K562 (cell line): ENCODE measurements around the gene USP31.

Source experiments
- EP300 ChIP-seq: IDR thresholded peaks from 2 replicates; pipeline ENCODE4 v1.6.1; 2012; ENCODE audit warnings: low read length, improper control_type of control experiment
- ETV6 ChIP-seq, 3 experiments: fragments of 150-350 bp in 1 of 3; sonication (generic) in 1 of 3; formaldehyde crosslinking in 1 of 3; IDR thresholded peaks; 2 replicates each; pipeline versions ENCODE4 v1.6.1 to v1.8.0; 2014 to 2022; ENCODE audit warnings: borderline replicate concordance in 2 of 3, low read depth in 2 of 3, antibody characterized with exemption in 1 of 3, low read length in 1 of 3, mild to moderate bottlenecking in 1 of 3, missing genetic modification reagents in 1 of 3
- NFYB ChIP-seq: IDR thresholded peaks from 2 replicates; pipeline ENCODE4 v1.6.1; 2011; ENCODE audit warnings: mild to moderate bottlenecking, moderate library complexity; ENCODE audit not compliant: insufficient read length; ENCODE audit errors: extremely low read depth
- POLR2AphosphoS5 ChIP-seq: IDR thresholded peaks from 2 replicates; pipeline ENCODE4 v1.6.1; 2011; ENCODE audit warnings: mild to moderate bottlenecking, low read depth, low read length, moderate library complexity; ENCODE audit not compliant: control insufficient read depth, insufficient read depth
- RNF2 ChIP-seq: sonication (generic); IDR thresholded peaks from 2 replicates; pipeline ENCODE4 v1.6.1; 2016
- ZC3H11A ChIP-seq: IDR thresholded peaks from 2 replicates; pipeline ENCODE4 v1.6.1; 2012; ENCODE audit warnings: low read depth, low read length, improper control_type of control experiment
- ZNF707 ChIP-seq: fragments of 250-450 bp; sonication (Bioruptor Pico); conservative IDR thresholded peaks from 2 replicates; pipeline ENCODE4 v1.8.0; 2022; ENCODE audit warnings: inconsistent platforms, mild to moderate bottlenecking, moderate library complexity
- ZNF766 ChIP-seq: fragments of 200-800 bp; sonication (Bioruptor generic); conservative IDR thresholded peaks from 2 replicates; pipeline ENCODE4 v1.6.1; 2016; ENCODE audit warnings: missing genetic modification characterization, missing compliant biosample characterization

DNA sequence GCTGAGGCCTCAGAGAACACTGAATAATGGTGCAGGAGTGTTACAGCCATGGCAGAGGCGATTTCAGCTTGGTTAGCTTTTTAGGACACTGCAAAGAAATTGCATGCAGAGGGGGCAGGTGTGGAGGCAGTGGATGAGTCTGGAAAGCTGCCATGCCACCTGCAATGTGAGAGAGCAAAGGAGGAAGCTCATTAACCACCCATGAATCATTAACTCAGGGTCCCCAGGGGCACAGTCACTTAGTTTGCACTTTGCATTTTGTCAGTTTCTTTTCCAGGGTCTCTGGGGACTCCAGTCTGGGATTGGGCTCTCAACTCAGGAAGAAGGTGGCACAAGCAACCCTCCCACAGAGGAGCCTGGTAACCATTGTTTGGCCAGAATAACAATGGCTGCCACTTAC lies 132.9 kb downstream of the USP31 start:
- TF ChIP-seq ZNF707 (no peak), ETV6 (IDR thresholded peaks at IDR 0.05; ENCODE audit: borderline replicate concordance in 1 of 2, low read depth in 2 of 2, low read length in 1 of 2) (no peak), ETV6 (CRISPR knock-in tag; IDR thresholded peaks at IDR 0.05; ENCODE audit: borderline replicate concordance) (no peak), NFYB (no peak), POLR2AphosphoS5 (no peak), ZC3H11A (no peak), RNF2 (no peak), ZNF766 (CRISPR knock-in tag) (no peak), EP300 (no peak)
